Urinary bladder (tissue), 4 donors: ENCODE results near the gene ARTN. TPM values are rescaled to one million over a fixed set of nuclear protein-coding genes. Genes with fewer than 3 reads are reported as not detected.

Source experiments
- DNase-seq: peaks from one replicate; pipeline ENCODE4 v3.0.0-alpha.2; 2015; ENCODE audit errors: extremely low spot score
- H3K27ac ChIP-seq: one replicate; pipeline ENCODE4 v1.5.1; 2013; ENCODE audit warnings: low read depth, mild to moderate bottlenecking, moderate library complexity
- H3K36me3 ChIP-seq: one replicate; pipeline ENCODE4 v1.6.1; 2013; ENCODE audit warnings: mild to moderate bottlenecking, moderate library complexity; ENCODE audit not compliant: insufficient read depth
- H3K4me1 ChIP-seq: one replicate; pipeline ENCODE4 v1.6.1; 2013; ENCODE audit warnings: mild to moderate bottlenecking, moderate library complexity; ENCODE audit not compliant: insufficient read depth
- H3K4me3 ChIP-seq: one replicate; pipeline ENCODE4 v1.5.1; 2013; ENCODE audit warnings: low read depth, low read length
- WGBS: extraction: QIAGEN DNeasy Blood & Tissue Kit; methylation state at CpG from one replicate; pipeline ENCODE4 v1.1.7; 2013; 5-methylcytosine and 5-hydroxymethylcytosine counted together
- polyA plus RNA-seq: library from polyadenylated mRNA; stranded (reverse); fragments of 200-250 nt; gene quantifications from one replicate; pipeline ENCODE4 v1.2.3, GENCODE V29; 2013
- total RNA-seq: library from RNA; depleted of rRNA; stranded (reverse); fragments of >200 nt; gene quantifications from one replicate; pipeline ENCODE4 v1.2.3, GENCODE V29; 2014
- donor health status: healthy with polysubstance abuse.
- donor health status: healthy.

The ARTN gene
- total and polyA plus RNA-seq, 2 donors, result 1.4 to 2.4 TPM

- no peaks in the 10 kb centered on the region for H3K36me3 ChIP-seq
- no peaks in the 10 kb centered on the region for H3K4me1 ChIP-seq
- no peak for DNase-seq
- H3K4me3 ChIP-seq, result no peak overlapping the region
- 29% methylated on average over 8 of the region's 8 CpGs for WGBS
- H3K27ac ChIP-seq, result no peak overlapping the region
Observed at GRCh38 chr1:43932786-43933385, 715 bp upstream of the ARTN start.

DNA sequence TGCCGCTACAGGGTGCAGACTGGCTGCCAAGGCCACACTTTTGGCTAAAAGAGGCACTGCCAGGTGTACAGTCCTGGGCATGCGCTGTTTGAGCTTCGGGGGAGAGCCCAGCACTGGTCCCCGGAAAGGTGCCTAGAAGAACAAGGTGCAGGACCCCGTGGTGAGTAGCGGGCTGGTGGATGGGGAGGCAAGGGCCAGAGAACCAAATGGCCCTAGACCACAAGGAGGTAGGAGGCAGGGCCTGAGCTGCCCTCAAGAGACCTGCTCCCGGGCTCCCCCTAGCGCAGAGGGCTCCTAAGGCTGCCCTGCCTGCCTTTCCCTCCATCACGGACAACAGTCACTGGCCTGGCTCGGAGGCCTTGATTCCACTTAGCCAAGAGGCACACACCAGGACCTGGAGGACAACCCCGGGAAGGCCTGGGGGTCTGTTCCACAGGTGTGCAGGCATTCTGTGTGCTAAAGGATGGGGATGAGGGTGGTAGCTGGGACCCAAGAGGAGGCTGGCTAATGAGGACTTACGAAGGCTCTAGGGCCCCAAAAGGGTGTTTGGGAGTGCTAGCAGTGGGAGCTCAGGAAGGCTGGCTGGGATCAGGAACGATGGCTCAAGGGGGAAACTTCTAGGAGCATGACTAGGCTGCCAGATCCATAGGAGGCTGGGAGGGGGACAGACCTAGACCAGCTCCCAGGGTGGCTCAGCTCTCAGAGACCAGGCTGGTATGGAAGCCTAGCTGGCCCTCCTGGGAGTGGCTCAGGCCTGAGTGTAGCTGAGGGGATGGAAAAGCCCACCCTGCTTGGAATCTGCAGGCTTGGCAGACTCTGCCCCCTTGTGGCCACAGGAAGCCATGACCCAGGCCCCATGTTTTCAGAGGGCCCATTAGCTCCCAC lies 742 bp downstream of the ARTN start:
- no peaks in the 10 kb centered on the region for H3K36me3 ChIP-seq
- no peak overlapping the region for H3K27ac ChIP-seq
- H3K4me3 ChIP-seq, result no peak overlapping the region
- 35% methylated on average over 13 of the region's 13 CpGs for WGBS
- no peak for DNase-seq
- H3K4me1 ChIP-seq, result no peaks in the 10 kb centered on the region

- Histone ChIP-seq H3K4me1 (no peaks in the 10 kb centered on the region), H3K27ac (no peak overlapping the region), H3K36me3 (no peaks in the 10 kb centered on the region), H3K4me3 (no peak overlapping the region)
- DNase-seq, result no peak
- WGBS, result 42% methylated on average over 5 of the region's 5 CpGs
Observed at GRCh38 chr1:43934986-43935324, 1.4 kb downstream of the ARTN start.

DNA sequence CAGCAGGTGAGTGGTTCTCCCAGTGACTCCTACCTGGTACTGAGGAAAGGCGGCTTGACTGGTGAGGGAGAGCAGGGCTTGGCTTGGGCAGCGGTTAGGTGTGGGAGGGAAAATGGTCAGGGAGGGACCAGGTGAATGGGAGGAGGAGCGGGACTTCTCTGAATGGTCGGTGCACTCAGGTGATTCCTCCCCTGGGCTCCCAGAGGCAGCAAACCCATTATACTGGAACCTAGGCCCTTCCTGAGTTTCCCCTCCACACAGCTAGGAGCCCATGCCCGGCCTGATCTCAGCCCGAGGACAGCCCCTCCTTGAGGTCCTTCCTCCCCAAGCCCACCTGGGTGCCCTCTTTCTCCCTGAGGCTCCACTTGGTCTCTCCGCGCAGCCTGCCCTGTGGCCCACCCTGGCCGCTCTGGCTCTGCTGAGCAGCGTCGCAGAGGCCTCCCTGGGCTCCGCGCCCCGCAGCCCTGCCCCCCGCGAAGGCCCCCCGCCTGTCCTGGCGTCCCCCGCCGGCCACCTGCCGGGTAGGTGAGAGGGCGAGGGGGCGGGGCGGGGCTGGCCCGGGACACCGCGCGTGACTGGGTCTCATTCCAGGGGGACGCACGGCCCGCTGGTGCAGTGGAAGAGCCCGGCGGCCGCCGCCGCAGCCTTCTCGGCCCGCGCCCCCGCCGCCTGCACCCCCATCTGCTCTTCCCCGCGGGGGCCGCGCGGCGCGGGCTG lies 2.3 kb downstream of the ARTN start:
- Histone ChIP-seq H3K27ac (no peak overlapping the region), H3K4me1 (no peaks in the 10 kb centered on the region), H3K36me3 (no peaks in the 10 kb centered on the region), H3K4me3 (peak overlapping the region; percentile 47)
- 9% methylated on average over 48 of the region's 48 CpGs for WGBS
- DNase-seq, result no peak

GRCh38 chr1:43936431-43937151 lies 3.0 kb downstream of the ARTN start:
- 10% methylated on average over 56 of the region's 56 CpGs for WGBS
- Histone ChIP-seq H3K27ac (no peak overlapping the region), H3K4me1 (no peaks in the 10 kb centered on the region), H3K36me3 (no peaks in the 10 kb centered on the region), H3K4me3 (peak overlapping the region; percentile 47)
- no peak for DNase-seq

DNA sequence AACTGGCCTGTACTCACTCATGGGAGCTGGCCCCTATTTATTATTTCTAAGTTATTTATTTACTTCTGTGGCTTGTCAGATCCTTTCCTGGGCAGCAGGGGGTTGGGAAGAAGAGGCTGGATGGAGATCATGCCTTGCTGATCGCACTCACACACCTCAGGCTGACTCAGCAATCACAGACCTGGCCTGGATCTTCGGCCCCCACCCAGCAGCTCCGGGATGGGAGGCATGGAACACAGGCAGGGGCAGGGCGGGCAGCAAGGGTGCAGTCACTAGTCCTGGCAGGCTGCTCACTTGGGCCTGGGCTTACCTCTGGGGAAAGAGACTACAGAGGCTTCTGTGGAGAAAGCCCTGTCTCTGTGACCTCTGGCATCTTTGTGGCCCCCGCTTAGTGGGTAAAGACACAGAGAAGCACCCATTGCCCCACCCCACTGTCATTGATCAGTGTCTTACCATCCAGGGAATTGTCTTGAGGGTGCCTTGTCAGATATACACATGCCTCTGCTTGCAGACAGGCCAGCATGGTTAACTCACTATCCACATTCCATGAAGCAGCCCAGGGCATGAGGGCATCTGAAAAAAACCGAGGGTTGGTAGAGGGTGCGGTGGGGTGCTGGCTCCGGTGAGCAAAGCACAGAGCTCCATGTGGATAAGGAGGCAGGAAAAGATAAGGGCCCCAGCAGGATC lies 3.7 kb downstream of the ARTN start:
- Histone ChIP-seq H3K4me1 (no peaks in the 10 kb centered on the region), H3K36me3 (no peaks in the 10 kb centered on the region), H3K4me3 (no peak overlapping the region), H3K27ac (no peak overlapping the region)
- no peak for DNase-seq
- WGBS, result 85% methylated on average over 8 of the region's 8 CpGs

- Histone ChIP-seq H3K36me3 (no peaks in the 10 kb centered on the region), H3K4me3 (no peak overlapping the region), H3K27ac (no peak overlapping the region), H3K4me1 (no peaks in the 10 kb centered on the region)
- no peak for DNase-seq
- 82% methylated on average over 10 of the region's 10 CpGs for WGBS
Observed at GRCh38 chr1:43938383-43938782, 4.8 kb downstream of the ARTN start.

GRCh38 chr1:43938892-43939587 lies 5.4 kb downstream of the ARTN start:
- H3K36me3 ChIP-seq, result no peaks in the 10 kb centered on the region
- H3K27ac ChIP-seq, result no peak overlapping the region
- WGBS, result 77% methylated on average over 3 of the region's 3 CpGs
- H3K4me3 ChIP-seq, result no peak overlapping the region
- no peak for DNase-seq
- no peaks in the 10 kb centered on the region for H3K4me1 ChIP-seq

DNA sequence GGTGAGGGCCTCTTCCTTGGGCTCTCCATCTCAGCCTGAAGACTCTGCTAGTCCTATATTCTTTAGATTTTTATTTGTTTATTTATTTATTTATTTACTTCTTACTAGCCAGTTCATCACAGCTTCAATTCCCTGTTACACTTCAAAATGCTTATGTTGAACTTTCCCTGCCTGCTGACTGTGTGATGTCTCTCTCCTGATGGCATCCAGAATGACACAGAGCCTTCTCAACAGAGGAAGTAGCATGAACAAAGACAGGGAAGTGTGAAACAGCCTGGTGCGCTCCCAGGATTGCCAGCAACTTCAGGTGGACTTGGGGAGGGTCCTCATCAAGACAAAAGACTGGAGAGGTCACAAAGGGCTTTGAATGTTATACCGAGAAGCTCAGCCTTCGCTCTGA lies 8.8 kb downstream of the ARTN start:
- WGBS, result 85% methylated on average over 3 of the region's 3 CpGs
- Histone ChIP-seq H3K27ac (no peak overlapping the region), H3K4me1 (no peaks in the 10 kb centered on the region), H3K36me3 (no peaks in the 10 kb centered on the region), H3K4me3 (no peak overlapping the region)
- DNase-seq, result no peak

DNA sequence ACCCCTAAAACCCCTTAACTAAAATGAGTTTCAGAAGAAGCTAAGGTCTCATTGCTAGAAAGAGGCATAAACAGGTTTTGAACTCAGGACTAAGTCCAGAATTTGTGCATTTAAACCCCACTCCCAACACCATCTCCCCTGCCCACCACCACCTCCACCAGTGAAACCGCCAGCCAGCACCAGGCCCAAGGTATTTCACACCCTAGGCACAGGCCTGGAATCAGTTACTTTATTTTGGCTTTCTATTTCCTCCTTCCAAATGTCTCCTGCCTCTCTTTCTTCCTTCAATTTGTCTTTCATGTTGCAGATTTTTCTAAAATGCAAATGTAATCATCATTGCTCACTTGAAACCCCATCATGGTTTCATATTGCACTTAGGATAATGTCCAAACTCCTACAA lies 11.3 kb downstream of the ARTN start:
- peaks cover 3% of the 10 kb centered on the region for H3K4me1 ChIP-seq
- H3K36me3 ChIP-seq, result no peaks in the 10 kb centered on the region
- WGBS, result 95% methylated on average over 1 of the region's 1 CpG
- no peak for DNase-seq
- no peak overlapping the region for H3K4me3 ChIP-seq
- H3K27ac ChIP-seq, result no peak overlapping the region

DNA sequence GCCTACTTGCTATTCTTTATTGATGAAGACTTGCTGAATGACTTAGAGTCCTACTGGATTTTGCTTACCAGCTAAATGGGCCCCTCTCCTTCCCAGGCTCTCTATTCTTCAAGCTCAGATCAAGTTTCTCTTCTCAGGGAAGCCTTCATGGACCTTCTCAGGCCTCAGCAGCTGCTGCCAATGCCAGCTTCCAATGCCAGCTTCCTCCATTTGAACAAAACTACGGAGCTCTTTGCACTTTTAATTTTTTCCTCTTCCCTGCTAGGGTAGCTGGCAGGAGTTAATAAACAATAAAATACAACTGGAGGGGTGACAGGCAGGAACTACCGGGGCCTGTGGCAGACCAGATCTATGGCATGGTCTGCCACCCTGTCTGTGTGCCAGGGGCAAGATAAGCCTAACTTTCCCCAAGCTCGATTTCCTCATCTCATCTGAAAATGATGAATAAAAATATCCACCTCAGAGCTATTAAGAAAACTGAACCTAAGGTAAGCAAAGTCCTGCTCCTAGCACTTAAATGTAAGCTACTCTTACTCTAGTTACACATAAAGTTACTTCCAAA lies 12.2 kb downstream of the ARTN start:
- Histone ChIP-seq H3K4me3 (peak overlapping the region; percentile 67), H3K4me1 (peaks cover 3% of the 10 kb centered on the region), H3K36me3 (peaks cover 2% of the 10 kb centered on the region), H3K27ac (no peak overlapping the region)
- 4% methylated on average over 3 of the region's 3 CpGs for WGBS
- DNase-seq, result no peak

DNA sequence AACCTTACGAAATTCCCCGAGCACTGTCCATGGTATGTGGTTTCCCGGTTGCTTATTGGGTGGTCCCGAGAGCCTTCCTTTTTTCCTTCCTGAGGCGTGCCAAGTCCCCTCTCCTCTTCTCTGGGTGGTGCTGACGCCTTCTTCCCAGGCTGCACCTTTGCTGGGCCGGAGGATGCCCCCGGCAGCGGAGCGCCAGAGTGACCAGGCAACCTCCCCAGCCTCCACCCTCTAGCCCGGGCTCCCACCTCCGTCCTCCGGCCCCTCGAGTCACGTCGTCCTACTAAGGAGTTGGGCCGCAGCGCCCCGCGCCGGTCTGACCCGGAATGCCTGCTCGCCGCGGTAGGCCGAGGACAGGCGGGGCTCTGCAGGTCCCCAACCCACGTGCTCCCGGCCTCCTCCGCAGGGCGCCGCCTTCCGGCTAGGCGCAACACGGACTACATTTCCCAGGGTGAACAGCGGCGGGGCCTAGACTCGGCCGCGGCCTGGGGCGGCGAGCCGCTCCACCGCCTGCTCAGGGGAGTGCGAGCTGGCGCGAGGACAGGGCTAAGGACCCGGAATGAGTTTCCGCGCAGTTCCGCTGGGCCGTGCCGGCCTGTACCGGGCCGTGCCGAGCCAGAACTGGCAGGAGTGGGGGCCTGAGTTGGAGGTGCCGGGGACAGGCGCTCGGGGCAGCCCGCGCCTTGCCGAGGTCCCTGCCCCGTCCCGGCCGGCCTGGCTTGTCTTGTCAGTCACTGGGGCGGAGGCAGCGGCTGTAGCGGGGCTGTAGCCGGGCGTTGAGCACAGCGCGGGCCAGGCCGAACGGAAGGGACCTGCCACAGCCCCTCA lies 12.8 kb downstream of the ARTN start, which contains the start of gene IPO13:
TSS of gene IPO13 (plus strand) at position 715 of the 825 bp plus-strand sequence. CDS start 651 bp downstream, outside the sequence.
- peaks cover 3% of the 10 kb centered on the region for H3K4me1 ChIP-seq
- peaks cover 2% of the 10 kb centered on the region for H3K36me3 ChIP-seq
- peak within 1 kb of the TSS; percentile 94 for H3K27ac ChIP-seq
- WGBS, result under 1% methylated on average over 74 of the region's 74 CpGs
- peak within 1 kb of the TSS; percentile 67 for H3K4me3 ChIP-seq
- peak; percentile 83 for DNase-seq
